ENCODE results near the gene SERBP1.

DNA sequence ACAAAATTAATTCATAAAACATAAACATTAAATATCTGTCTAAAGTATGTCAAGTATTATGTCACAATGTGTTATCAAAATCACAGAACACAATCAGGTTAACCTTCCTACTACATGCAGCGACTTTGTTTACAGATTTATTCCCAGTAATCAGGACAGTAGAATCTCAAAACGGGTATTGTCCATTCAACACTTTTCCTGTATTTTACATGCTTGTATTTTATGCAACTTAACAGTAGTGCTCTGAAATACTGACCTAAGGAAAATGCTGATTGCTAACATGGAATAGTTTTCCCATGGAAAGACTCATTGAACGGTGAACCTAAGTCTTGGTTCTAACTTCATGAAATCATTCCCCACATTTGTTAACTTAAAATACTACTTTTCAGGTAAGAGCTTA lies 2.3 kb downstream of the SERBP1 start:
- no peak for TF ChIP-seq EP300 (IDR thresholded peaks at IDR 0.05)
- no peak for TF ChIP-seq CTCF (IDR thresholded peaks at IDR 0.05)
